ENCODE results near the gene PLAU.

DNA sequence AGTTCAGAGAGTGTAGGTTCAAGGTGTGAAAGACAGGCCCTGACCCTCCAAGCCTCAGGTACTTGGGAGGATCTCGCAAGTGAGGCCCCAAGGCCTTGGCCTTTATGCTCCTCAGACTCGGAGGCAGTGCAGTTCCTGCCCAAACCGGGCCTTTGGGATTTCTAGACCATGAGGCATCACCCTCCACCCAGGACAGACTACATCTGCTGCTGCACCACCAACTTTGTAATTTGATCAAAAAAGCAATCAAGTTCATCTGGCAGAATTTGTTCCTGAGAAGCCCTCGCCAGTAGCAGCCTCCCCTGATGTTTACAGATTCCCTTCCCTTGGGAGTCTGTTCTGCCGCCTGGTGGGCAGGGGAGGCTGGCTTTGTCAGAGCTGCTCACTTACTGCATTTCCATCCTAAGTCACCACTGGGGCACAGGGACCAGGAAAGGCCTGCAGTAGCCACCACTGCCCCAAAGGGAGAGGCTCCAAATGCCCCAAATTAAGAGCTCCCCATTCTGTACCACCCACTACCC, 38.7 kb upstream of the PLAU start:
- TF ChIP-seq, protein P1, sequence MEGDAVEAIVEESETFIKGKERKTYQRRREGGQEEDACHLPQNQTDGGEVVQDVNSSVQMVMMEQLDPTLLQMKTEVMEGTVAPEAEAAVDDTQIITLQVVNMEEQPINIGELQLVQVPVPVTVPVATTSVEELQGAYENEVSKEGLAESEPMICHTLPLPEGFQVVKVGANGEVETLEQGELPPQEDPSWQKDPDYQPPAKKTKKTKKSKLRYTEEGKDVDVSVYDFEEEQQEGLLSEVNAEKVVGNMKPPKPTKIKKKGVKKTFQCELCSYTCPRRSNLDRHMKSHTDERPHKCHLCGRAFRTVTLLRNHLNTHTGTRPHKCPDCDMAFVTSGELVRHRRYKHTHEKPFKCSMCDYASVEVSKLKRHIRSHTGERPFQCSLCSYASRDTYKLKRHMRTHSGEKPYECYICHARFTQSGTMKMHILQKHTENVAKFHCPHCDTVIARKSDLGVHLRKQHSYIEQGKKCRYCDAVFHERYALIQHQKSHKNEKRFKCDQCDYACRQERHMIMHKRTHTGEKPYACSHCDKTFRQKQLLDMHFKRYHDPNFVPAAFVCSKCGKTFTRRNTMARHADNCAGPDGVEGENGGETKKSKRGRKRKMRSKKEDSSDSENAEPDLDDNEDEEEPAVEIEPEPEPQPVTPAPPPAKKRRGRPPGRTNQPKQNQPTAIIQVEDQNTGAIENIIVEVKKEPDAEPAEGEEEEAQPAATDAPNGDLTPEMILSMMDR (IDR thresholded peaks at IDR 0.05): peak in 3 of 6 experiments; percentile 28 to 35 (median 28)
- TF ChIP-seq POLR2AphosphoS5 (IDR thresholded peaks at IDR 0.05): no peak

Data from upper lobe of left lung (tissue), 4 donors.